Adipocyte (in vitro differentiated cells): ENCODE data around the gene BIN1.

Source experiments
- DNase-seq: peaks from one replicate; pipeline ENCODE4 v3.0.0-alpha.2; 2015; ENCODE audit warnings: low read depth
- H3K27me3 ChIP-seq: replicated peaks from 2 replicates; pipeline ENCODE4 v1.7.0; 2013; ENCODE audit warnings: mild to moderate bottlenecking, low read length, moderate library complexity; ENCODE audit not compliant: control insufficient read depth, insufficient read depth
- H3K36me3 ChIP-seq: 2 replicates; pipeline ENCODE4 v1.7.0; 2013; ENCODE audit warnings: low read length, mild to moderate bottlenecking, moderate library complexity; ENCODE audit not compliant: control insufficient read depth, insufficient read depth, severe bottlenecking
- H3K4me1 ChIP-seq: 2 replicates; pipeline ENCODE4 v1.7.0; 2013; ENCODE audit warnings: mild to moderate bottlenecking, low read length, moderate library complexity; ENCODE audit not compliant: control insufficient read depth, insufficient read depth
- H3K4me3 ChIP-seq: 2 replicates; pipeline ENCODE4 v1.7.0; 2013; ENCODE audit warnings: mild to moderate bottlenecking, low read length, moderate library complexity
- H3K9ac ChIP-seq: 2 replicates; pipeline ENCODE4 v1.7.0; 2013; ENCODE audit warnings: mild to moderate bottlenecking, low read length, moderate library complexity
- H3K9me3 ChIP-seq: 2 replicates; pipeline ENCODE4 v1.7.0; 2013; ENCODE audit warnings: mild to moderate bottlenecking, low read length, moderate library complexity; ENCODE audit not compliant: control insufficient read depth

The BIN1 gene

DNA sequence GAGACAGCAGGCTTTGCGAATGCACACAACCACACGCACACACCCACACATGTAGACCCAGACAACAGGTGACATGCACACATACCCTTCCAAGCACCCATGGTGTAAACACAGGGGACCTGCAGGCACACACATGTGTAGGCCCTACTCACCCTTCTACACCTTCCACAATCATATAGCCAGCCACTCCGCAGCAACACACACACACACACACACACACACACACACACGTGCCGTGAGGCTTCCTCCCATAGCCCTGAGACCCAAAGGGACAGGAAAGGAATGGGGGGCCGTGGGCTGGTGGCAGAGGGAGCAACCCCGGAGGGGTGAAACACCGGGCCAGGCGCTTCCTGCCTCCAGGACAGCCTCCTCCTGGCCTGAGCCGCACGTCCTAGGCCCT lies 37.4 kb downstream of the BIN1 start:
- no peak for DNase-seq
- peaks cover 52% of the 10 kb centered on the region for H3K4me1 ChIP-seq
- no peaks in the 10 kb centered on the region for H3K27me3 ChIP-seq
- H3K4me3 ChIP-seq, result no peak overlapping the region
- H3K36me3 ChIP-seq, result peaks cover 22% of the 10 kb centered on the region
- H3K9ac ChIP-seq, result no peak overlapping the region
- H3K9me3 ChIP-seq, result no peaks in the 10 kb centered on the region

GRCh38 chr2:127069003-127069402 lies 38.0 kb downstream of the BIN1 start:
- Histone ChIP-seq H3K27me3 (no peaks in the 10 kb centered on the region), H3K36me3 (peaks cover 22% of the 10 kb centered on the region), H3K4me3 (no peak overlapping the region), H3K9me3 (no peaks in the 10 kb centered on the region), H3K9ac (no peak overlapping the region), H3K4me1 (peaks cover 52% of the 10 kb centered on the region)
- no peak for DNase-seq

GRCh38 chr2:127068351-127068741 lies 38.6 kb downstream of the BIN1 start:
- H3K36me3 ChIP-seq, result peaks cover 26% of the 10 kb centered on the region
- DNase-seq, result no peak
- H3K4me3 ChIP-seq, result no peak overlapping the region
- H3K9ac ChIP-seq, result no peak overlapping the region
- H3K4me1 ChIP-seq, result peaks cover 48% of the 10 kb centered on the region
- no peaks in the 10 kb centered on the region for H3K9me3 ChIP-seq
- no peaks in the 10 kb centered on the region for H3K27me3 ChIP-seq

DNA sequence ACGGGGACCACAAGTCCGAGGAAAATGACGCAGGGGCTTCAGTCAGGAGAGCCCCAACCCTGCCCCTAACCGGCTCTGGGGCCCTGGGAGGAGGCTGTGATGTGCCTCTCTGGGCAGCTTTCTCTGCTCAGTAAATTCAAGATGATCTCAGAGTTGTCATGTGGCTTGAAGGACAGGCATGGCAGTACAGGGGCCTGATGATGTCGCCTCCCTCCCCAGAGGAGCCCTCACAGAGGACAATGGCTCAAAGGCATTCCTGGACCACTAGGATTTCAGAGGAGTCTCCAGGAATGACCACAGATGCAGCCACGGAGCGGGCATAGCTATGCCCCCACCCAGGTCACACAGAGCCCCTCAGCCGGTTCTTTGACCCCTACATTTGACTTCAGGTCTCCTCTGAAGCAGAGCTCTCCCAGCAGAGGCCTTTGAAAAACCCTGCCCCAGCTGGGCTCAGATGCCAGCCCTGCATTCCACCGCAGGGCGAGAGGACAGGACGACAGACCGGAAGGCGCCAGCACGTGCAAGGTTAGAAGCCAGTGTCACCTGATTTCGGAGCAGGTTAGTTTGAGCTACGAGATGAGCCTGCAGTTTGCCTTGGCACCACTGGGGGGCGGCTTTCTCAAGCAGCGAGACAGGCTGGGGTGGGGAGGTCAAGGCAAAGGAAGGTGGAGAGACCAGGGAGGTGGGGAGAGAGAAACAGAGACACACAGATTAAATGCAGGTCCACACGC lies 39.2 kb downstream of the BIN1 start:
- Histone ChIP-seq H3K4me1 (peaks cover 42% of the 10 kb centered on the region), H3K9me3 (no peaks in the 10 kb centered on the region), H3K9ac (peak overlapping the region; percentile 47), H3K36me3 (peaks cover 31% of the 10 kb centered on the region), H3K27me3 (no peaks in the 10 kb centered on the region), H3K4me3 (no peak overlapping the region)
- DNase-seq, result peak; percentile 82

DNA sequence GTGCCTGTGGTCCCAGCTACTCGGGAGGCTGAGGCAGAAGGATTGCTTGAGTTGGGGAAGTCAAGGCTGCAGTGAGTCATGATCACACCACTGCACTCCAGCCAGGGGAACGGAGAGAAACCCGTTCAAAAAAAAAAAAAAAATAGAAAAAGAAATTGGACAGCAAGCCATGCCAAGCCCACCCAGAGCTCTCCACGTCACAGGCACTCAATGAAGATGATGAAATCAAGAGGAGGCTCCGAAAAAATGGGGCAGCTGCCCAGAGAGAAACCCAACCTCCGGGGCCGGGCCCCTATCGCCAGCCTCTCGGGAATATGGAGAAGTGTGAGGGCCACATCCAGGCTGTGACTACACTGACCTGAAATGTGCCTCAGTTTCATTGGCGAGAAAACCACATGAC lies 40.0 kb downstream of the BIN1 start:
- no peak for DNase-seq
- no peaks in the 10 kb centered on the region for H3K27me3 ChIP-seq
- peaks cover 32% of the 10 kb centered on the region for H3K36me3 ChIP-seq
- no peaks in the 10 kb centered on the region for H3K9me3 ChIP-seq
- H3K4me3 ChIP-seq, result no peak overlapping the region
- peaks cover 39% of the 10 kb centered on the region for H3K4me1 ChIP-seq
- H3K9ac ChIP-seq, result peak overlapping the region; percentile 47

GRCh38 chr2:127065940-127066318 lies 41.0 kb downstream of the BIN1 start:
- H3K36me3 ChIP-seq, result peaks cover 41% of the 10 kb centered on the region
- peaks cover 39% of the 10 kb centered on the region for H3K4me1 ChIP-seq

GRCh38 chr2:127065299-127065939 lies 41.5 kb downstream of the BIN1 start:
- no peaks in the 10 kb centered on the region for H3K9me3 ChIP-seq
- H3K27me3 ChIP-seq, result no peaks in the 10 kb centered on the region
- peaks cover 45% of the 10 kb centered on the region for H3K36me3 ChIP-seq
- peak overlapping the region; percentile 4 for H3K4me3 ChIP-seq
- H3K4me1 ChIP-seq, result peaks cover 39% of the 10 kb centered on the region
- no peak for DNase-seq
- peak overlapping the region; percentile 30 for H3K9ac ChIP-seq

More at GRCh38 chr2:127065940-127066318, 41.0 kb downstream of the BIN1 start:
- H3K9ac ChIP-seq, result no peak overlapping the region
- H3K27me3 ChIP-seq, result no peaks in the 10 kb centered on the region
- no peak overlapping the region for H3K4me3 ChIP-seq
- no peaks in the 10 kb centered on the region for H3K9me3 ChIP-seq
- no peak for DNase-seq

DNA sequence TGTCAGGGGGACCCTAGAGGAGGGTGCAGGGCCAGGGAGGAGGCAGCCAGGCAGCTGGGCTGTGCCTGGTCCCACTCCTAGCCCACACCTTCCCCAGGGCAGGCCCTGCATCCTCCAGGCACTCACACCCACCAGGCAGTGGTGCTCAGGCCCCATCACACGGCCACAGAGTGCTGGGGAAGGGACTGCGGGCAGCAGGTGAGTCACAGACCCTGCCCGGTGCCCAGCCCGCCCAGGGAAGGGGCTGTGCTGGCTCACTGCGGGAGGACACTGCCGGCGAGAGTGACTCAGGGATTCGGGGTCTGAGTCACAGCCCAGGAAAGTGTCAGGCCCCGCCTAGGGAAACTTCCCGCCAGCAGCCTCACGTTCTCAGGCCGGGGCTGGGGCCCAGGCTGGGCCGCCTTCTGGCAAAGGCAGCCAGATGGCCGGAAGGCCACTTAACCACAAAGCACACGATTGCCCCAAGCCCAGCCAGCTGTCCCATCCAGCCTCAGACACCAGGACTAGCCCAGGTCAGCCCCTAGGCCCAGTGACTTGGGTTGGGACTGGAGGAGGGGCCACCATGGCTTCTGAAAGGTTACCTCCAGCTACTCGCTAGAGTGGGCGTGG lies 42.2 kb downstream of the BIN1 start:
- H3K36me3 ChIP-seq, result peaks cover 43% of the 10 kb centered on the region
- peak overlapping the region; percentile 68 for H3K9ac ChIP-seq
- DNase-seq, result peak; percentile 98

DNA sequence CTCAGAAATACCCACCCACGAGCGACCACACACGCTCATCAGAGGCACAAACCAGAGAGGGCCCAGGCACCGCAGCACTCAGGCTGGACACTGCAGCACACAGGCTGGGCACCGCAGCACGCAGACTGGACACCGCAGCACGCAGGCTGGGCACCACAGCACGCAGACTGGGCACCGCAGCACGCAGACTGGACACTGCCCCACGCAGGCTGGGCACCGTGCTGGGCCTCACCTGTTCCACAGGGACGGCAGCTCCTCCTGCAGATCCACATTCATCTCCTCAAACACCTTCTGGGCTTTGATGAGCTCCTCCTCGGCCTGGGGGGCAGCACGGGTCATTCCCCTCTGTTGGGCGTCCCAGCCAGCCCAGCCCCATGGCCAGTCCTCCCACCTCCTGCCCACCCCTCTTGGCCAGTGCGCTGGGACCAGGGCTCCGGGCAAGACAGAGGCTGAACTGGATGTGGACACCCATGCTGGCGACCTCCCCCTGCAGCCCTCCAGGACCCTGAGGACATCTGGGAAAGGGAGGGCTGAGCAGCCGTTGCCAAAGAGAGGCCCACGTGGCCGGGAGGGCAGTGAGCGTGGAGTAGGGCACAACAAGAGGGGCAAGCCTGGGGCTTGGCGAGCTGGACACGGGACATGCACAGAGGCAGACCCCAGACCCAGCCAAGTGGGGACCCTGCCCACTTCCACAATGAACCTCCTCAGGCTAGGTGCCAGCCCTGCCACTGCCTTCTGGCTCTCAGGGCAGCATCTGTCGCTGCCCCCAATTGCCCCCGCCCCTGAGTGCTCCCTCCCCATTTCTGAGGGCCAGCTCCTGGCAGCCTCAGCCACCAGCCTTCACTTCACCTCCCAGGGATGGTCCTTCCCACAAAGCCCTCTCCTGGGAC lies 43.0 kb downstream of the BIN1 start:
- no peak for DNase-seq
- H3K27me3 ChIP-seq, result no peaks in the 10 kb centered on the region
- H3K4me3 ChIP-seq, result no peak overlapping the region

More for the DNA sequence above, 42.2 kb downstream of the BIN1 start:
- Histone ChIP-seq H3K27me3 (no peaks in the 10 kb centered on the region), H3K4me3 (peak overlapping the region; percentile 4), H3K9me3 (no peaks in the 10 kb centered on the region), H3K4me1 (peaks cover 39% of the 10 kb centered on the region)

GRCh38 chr2:127061375-127062273 lies 45.3 kb downstream of the BIN1 start:
- no peak for DNase-seq
- no peaks in the 10 kb centered on the region for H3K27me3 ChIP-seq

More for the DNA sequence above, 43.0 kb downstream of the BIN1 start:
- Histone ChIP-seq H3K36me3 (peaks cover 37% of the 10 kb centered on the region), H3K4me1 (peaks cover 39% of the 10 kb centered on the region), H3K9ac (peak overlapping the region; percentile 68), H3K9me3 (no peaks in the 10 kb centered on the region)

More at GRCh38 chr2:127061375-127062273, 45.3 kb downstream of the BIN1 start:
- H3K36me3 ChIP-seq, result peaks cover 46% of the 10 kb centered on the region
- no peak overlapping the region for H3K9ac ChIP-seq
- H3K4me3 ChIP-seq, result no peak overlapping the region
- H3K9me3 ChIP-seq, result no peaks in the 10 kb centered on the region
- H3K4me1 ChIP-seq, result peaks cover 27% of the 10 kb centered on the region
